ENCODE data around the gene GPC3.

GPC3 gene

GRCh38 chrX:133880032-133880443 lies 105.4 kb downstream of the GPC3 start:
- no peak for TF ChIP-seq CTCF (IDR thresholded peaks at IDR 0.05)
- no peak for DNase-seq
- Histone ChIP-seq H3K36me3 (no peaks in the 10 kb centered on the region), H3K9me3 (no peaks in the 10 kb centered on the region), H3K4me1 (no peaks in the 10 kb centered on the region), H3K27me3 (no peaks in the 10 kb centered on the region), H3K4me3 (no peak overlapping the region), H3K27ac (no peak overlapping the region)
- intact Hi-C loops (cut with DNase I; ENCODE audit: low total_unique reads) = no loop called here

- H3K36me3 ChIP-seq = no peaks in the 10 kb centered on the region
- no peak for TF ChIP-seq CTCF (IDR thresholded peaks at IDR 0.05)
- H3K27me3 ChIP-seq = no peaks in the 10 kb centered on the region
- DNase-seq = no peak
- no peaks in the 10 kb centered on the region for H3K9me3 ChIP-seq
- intact Hi-C loops (cut with DNase I; ENCODE audit: low total_unique reads) = no loop called here
- no peaks in the 10 kb centered on the region for H3K4me1 ChIP-seq
- H3K4me3 ChIP-seq = no peak overlapping the region
- H3K27ac ChIP-seq = no peak overlapping the region
Measured at GRCh38 chrX:133878710-133879109, 106.7 kb downstream of the GPC3 start.

- Histone ChIP-seq H3K4me1 (no peaks in the 10 kb centered on the region), H3K9me3 (no peaks in the 10 kb centered on the region), H3K36me3 (no peaks in the 10 kb centered on the region), H3K27me3 (no peaks in the 10 kb centered on the region), H3K4me3 (no peak overlapping the region), H3K27ac (no peak overlapping the region)
- no peak for TF ChIP-seq CTCF (IDR thresholded peaks at IDR 0.05)
- intact Hi-C loops (cut with DNase I; ENCODE audit: low total_unique reads) = no loop called here
- no peak for DNase-seq
Measured at GRCh38 chrX:133876646-133877045, 108.7 kb downstream of the GPC3 start.

GRCh38 chrX:133869270-133869669 lies 116.1 kb downstream of the GPC3 start:
- Histone ChIP-seq H3K9me3 (peaks cover 0 to 8% (median 7%) of the 10 kb centered on the region in 3 donors), H3K36me3 (no peaks in the 10 kb centered on the region), H3K27me3 (no peaks in the 10 kb centered on the region), H3K4me1 (no peaks in the 10 kb centered on the region), H3K4me3 (no peak overlapping the region), H3K27ac (no peak overlapping the region)
- no peak for DNase-seq
- intact Hi-C loops (cut with DNase I; ENCODE audit: low total_unique reads) = no loop called here
- no peak for TF ChIP-seq CTCF (IDR thresholded peaks at IDR 0.05)

- intact Hi-C loops (cut with DNase I; ENCODE audit: low total_unique reads) = no loop called here
- Histone ChIP-seq H3K4me3 (no peak overlapping the region), H3K4me1 (no peaks in the 10 kb centered on the region), H3K27ac (no peak overlapping the region), H3K27me3 (no peaks in the 10 kb centered on the region), H3K36me3 (no peaks in the 10 kb centered on the region), H3K9me3 (peaks cover 0 to 8% (median 7%) of the 10 kb centered on the region in 3 donors)
- DNase-seq = no peak
- TF ChIP-seq CTCF (IDR thresholded peaks at IDR 0.05) = no peak
Measured at GRCh38 chrX:133868682-133869081, 116.7 kb downstream of the GPC3 start.

- H3K9me3 ChIP-seq = peaks cover 0 to 8% (median 7%) of the 10 kb centered on the region in 3 donors
- intact Hi-C loops (cut with DNase I; ENCODE audit: low total_unique reads) = no loop called here
Measured at GRCh38 chrX:133868250-133868649, 117.1 kb downstream of the GPC3 start.

More at GRCh38 chrX:133868250-133868649, 117.1 kb downstream of the GPC3 start:
- Histone ChIP-seq H3K36me3 (no peaks in the 10 kb centered on the region), H3K27ac (no peak overlapping the region), H3K4me3 (no peak overlapping the region), H3K4me1 (no peaks in the 10 kb centered on the region), H3K27me3 (no peaks in the 10 kb centered on the region)
- no peak for DNase-seq
- no peak for TF ChIP-seq CTCF (IDR thresholded peaks at IDR 0.05)
